ENCODE results near the gene VSIG10L.

The VSIG10L gene

DNA sequence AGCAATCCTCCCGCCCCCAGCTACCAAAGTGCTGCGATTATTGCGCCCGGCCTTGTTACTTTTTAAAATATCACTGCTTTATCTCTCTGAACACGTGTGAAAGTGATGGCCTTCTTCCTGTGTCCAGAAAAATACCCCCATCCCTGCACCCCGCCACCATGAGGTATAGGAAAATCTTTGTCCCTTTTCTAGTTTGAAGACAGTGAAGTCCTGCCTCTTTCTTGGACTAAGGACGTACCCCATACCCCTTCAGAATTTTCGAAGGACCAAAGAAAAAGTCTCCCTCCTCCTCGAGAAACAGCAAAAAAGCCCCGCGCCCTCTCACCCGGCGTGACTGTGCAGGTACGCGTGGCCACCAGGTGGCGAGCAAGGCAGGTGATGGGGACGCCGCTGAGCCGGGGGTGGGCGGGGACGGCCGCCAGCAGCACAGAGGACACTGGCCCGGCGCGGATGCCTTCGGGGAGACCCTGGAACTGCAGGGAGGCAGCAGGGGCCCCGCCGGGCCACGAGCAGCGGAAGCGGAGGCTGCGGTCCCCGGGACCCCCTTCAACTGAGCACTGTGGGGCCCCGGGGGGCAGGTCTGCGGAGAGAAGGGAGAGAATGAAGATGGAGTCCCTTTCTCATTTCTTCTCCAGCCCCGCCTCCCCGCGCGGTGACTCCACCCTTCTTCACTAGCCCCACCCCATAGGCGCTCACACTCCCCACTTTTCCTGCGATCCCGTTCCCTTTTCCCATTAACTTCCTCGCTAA is 3.2 kb downstream of the VSIG10L start:
- peak; percentile 92 for DNase-seq (ENCODE audit: low spot score)

DNA sequence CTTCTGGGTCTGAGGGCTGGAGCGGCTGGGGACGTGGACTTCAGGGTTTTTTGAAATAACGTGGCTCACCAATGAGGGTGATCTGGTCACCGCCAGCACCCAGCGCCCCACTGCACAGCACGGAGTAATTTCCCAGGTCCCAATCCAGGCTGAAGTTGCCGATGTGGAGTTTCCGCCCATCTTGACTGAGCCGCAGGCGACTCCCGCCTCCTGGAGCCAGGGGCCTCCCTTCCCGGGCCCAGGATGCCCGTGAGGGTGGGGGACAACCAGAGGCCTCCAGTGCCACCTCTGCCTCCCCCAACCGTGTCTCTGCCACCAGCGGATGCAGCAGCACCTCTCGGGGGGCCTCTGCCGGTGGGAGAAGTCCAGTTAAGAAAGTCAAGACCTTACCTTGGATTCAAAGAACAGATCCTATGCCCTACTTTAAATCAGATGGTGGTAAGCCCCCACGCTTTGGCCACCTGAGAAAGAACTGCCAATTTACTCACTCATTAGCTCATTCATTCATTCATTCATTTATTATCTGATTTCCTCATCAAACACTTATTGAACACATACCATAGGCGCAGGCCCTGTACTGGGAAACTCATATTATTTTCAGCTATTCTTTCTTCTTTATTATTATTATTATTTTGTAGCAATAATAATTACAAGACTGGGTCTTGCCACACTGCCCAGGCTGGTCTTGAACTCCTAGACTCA is 3.9 kb downstream of the VSIG10L start:
- DNase-seq (ENCODE audit: low spot score): no peak

DNA sequence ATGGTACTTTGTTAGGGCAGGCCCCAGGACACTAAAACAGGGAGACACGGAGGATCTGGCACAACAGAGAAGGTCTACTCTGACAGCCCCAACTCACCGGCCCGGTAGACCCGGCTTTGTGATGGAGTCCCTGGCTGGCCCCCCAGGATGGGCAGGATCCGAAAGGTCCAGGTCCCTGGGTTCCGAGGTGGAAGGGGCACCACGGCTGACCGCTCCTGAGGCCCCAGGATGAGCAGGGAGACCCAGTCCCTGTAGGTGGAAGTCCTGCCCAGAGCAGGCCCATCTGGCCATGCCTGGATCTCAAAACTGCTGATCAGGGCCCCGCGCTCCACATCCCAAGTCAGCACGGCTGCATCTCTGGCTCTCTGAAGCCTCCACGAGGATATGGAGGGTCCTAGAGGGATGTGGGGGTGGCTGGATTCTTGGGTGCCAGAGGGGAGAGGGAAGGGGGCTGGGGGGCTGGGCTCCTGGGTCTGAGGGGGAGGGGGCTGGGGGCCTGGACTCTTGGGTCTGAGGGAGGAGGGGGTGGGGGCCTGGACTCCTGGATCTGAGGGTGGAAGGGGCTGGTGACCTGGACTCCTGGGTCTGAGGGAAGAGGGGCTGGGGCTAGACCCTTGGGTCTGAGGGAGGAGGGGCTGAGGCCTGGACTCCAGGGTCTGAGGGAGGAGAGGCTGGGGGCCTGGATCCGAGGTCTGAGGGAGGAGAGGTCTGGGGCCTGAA is 4.6 kb downstream of the VSIG10L start:
- DNase-seq (ENCODE audit: low spot score): no peak

DNA sequence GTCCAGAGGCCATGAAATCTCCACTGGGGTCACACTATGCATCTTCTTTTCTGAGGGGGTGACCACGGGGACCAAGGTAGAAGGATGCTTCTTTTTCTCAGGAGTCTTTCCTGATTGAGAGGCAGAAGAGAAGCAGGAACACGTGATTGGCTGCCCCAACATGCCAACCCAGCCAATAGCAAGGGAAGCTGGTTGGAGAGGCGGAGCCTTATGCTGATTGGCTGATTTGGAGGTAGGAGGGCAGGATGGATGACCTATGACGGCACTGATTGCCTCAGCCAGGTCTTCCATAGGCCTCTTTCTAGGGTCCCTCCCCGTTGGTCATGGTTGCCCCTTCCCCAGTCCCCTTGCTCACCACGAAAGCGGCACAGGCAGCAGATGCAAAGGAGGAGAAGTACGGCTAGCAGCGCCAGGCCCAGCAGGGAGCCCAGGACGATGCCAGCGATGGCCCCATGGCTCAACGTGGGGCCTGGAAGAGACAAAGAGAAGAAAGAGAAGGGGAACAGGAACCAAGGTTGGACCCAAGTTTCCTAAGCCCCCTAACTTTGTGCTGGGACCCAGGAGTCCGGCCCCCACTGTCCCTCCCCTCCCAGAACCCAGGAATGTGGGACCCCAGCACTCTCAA is 8.0 kb downstream of the VSIG10L start:
- DNase-seq (ENCODE audit: low spot score): no peak

- DNase-seq (ENCODE audit: low spot score): no peak
Measured at GRCh38 chr19:51331716-51332115, 10.2 kb downstream of the VSIG10L start.

DNA sequence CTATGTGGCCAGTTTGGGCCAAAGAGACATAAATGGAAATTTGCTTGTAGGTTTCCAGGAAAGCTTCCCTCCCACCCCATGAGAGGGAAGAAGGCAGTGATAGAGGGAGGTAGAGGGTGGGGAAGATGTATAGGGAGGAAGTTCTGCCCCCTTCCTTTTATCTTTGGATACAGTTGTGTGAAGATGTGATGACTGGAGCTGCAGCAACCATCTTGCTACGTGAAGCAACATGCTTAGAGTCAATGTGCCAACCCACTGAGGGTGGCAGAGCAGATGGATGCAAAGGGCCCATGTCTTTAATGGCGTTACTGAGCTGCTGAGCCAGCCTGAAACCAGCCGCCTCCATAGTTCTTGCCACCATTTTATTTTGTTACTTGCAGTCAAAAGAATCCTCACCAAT is 10.7 kb downstream of the VSIG10L start:
- DNase-seq (ENCODE audit: low spot score): no peak

GRCh38 chr19:51330366-51330765 is 11.6 kb downstream of the VSIG10L start:
- no peak for DNase-seq (ENCODE audit: low spot score)

DNA sequence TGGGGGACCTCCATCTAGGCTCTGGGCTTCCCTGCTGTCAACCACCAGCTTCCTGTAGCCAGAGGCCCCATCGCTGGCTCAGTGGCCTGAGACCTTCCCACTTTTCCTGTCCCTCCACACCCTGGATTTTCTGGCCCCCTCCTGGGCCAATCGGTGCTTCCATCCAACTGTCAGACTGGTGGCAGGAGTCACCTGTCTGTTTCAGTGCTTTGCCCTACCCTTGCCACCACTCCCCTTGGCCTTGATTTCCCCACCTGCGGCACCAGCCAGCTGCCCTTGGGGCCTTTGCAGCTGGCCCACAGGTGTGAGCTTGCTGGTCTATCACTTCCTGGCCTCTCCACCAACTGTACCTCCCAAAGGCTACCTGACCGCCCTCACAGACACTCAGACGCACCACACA is 12.5 kb downstream of the VSIG10L start:
- no peak for DNase-seq (ENCODE audit: low spot score)

DNA sequence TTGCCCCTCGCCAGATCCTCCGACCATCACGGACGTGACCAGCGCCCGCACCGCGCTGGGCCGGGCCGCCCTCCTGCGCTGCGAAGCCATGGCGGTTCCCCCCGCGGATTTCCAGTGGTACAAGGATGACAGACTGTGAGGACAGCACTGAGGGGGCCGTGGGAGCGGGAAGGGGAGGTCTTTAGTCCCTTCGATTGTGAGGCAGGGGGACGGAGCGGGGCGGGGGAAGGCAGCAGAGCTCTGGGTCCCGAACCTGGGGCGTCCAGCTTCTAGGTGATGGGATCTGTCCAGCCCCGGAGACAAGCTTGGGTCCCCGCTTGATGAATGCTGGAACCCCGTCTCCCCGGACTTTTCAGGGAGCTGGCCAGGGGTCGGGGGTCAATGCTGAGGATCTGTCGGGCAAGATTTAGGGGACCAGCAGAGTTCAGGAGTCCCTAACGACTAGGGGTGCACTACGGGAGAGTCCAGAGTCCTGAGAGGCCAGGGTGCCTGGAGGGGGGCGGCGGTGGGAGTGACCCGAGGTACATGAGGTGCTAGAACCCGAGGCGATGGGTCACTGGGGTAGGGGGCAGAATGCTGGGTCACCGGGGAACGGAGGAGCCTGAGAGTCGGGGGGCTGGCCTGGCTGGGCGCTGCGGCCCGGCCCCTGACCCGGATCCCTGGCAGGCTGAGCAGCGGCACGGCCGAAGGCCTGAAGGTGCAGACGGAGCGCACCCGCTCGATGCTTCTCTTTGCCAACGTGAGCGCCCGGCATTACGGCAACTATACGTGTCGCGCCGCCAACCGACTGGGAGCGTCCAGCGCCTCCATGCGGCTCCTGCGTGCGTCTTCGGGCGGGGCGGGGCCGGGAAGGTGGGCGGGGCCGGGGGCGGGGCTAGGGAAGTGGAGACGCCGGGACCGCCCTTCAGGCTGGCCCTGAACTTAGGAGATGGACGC is 14.6 kb downstream of the VSIG10L start:
- peak; percentile 80 for DNase-seq (ENCODE audit: low spot score)

- no peak for DNase-seq (ENCODE audit: low spot score)
Measured at GRCh38 chr19:51326216-51327065, 15.5 kb downstream of the VSIG10L start.

- DNase-seq (ENCODE audit: low spot score): no peak
Measured at GRCh38 chr19:51325161-51325976, 16.6 kb downstream of the VSIG10L start.

GRCh38 chr19:51324167-51324481 is 17.8 kb downstream of the VSIG10L start:
- DNase-seq (ENCODE audit: low spot score): no peak

DNA sequence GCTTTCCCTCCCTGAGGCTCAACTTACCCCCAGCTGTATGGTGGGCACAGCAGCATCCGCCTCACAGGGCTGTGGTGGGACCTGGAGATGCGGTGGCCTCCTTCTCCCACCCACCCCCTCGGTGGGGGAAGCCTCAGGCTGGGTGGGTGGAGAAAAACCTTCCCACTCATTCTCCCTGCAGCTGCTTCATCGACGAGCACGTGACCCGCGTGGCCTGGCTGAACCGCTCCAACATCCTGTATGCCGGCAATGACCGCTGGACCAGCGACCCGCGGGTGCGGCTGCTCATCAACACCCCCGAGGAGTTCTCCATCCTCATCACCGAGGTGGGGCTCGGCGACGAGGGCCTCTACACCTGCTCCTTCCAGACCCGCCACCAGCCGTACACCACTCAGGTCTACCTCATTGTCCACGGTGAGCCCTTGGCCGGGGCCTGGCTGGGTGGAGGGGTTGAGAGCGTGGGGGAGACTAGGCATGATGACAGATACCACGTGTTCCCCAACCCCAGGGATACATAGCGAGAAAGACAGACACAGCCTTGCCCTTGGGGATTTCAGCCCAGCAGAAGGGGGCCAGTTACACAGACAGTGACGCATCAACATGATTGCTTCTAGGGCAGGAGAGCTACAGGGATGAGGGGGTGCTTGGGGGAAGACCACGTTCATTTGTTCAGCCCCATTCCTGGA is 18.3 kb downstream of the VSIG10L start:
- no peak for DNase-seq (ENCODE audit: low spot score)

DNA sequence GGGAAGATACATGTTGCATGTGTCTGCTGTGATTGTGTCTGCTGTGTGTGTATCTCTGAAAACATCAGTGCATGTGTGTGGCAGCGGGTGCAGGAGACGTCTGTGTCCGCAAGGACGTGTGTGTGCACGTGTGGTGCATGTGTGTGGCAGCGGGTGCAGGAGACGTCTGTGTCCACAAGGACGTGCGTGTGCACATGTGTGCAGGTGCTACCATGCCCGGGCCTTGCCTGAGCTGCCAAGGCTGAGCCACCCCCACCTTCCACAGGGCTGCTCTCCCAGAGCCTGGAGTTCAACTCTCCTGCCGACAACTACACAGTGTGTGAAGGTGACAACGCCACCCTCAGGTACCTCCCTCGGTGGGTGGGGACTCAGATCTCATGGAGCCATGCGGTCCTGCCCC is 20.1 kb downstream of the VSIG10L start:
- no peak for DNase-seq (ENCODE audit: low spot score)

- DNase-seq (ENCODE audit: low spot score): no peak
Measured at GRCh38 chr19:51320280-51320657, 21.7 kb downstream of the VSIG10L start.

DNA sequence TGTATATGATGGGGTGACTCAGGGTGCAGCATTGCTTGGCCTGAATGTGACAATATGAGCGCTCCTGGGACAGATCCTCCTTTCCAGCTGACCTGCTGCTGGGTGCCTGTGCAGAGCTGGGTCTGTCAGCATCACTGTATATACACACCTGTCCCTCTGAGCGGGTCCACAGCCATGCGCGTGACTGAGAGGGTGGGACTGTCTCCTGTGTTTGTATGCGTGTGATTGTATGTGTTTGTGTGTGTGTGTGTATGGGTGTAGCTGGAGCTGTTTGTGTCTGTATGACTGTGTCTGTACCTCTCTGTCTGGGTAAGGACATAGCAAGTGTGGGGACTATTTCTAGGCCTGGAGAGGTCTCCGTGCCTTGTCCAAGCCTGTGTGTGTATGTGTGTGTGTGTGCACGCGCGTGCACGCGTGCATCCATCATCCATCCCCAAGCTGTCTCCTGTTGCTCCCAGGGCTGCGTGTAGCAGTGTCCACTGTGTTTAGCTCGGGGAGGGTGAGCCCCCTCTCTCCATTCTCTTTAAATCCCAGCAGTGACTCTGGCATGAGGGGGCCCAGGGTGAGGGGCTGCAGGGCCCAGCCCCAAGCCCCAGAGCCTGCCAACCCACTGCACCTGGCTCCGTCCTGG is 22.2 kb downstream of the VSIG10L start:
- DNase-seq (ENCODE audit: low spot score): no peak

- DNase-seq (ENCODE audit: low spot score): no peak
Measured at GRCh38 chr19:51318687-51319648, 23.0 kb downstream of the VSIG10L start.

DNA sequence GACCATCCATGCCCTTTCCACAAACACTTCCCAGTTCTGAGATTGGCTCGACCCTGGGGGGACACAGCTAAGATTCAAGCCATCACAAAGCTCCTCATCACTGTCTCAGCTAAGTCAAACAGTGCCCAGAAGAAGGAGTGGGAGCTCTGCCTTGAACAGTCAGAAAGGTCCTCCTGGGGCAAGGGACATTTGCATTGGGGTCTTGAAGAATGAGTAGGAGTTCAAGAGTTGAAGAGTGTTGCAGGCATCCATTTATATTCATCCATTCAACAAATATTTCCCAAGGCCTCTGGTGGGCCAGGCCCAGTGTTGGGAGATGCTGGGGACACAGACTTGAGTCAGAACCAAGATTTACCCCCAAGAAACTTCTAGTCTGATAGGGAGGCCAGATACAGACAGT is 24.0 kb downstream of the VSIG10L start:
- DNase-seq (ENCODE audit: low spot score): no peak
